ENCODE measurements around the gene PUDP. TPM values are rescaled to one million over a fixed set of nuclear protein-coding genes. Genes with fewer than 3 reads are reported as not detected.

PUDP gene
- polyA plus RNA-seq, 1 donor from 2014 or later = 18.2 TPM

DNA sequence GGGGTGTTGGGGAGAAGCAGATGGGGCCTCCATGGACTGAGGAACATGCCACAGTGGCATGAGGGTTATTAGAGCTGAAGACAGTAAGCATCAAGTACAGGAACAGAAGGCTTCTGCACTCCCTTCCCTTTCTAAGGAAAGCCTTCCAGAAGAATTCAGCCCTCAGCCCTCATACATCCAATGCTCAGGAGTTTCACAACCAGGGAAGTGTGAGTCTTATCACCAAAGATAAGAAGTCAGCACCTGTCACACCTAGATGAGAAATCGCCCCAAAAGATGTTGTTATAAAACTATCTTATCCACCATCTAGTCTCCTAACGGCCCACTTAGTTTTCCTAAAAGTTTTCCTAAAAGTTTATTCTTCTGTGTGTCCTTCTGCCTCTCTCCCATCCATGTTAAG, 78.4 kb downstream of the PUDP start:
- Histone ChIP-seq H2AFZ (ENCODE audit: low read depth, low read length) (no peak overlapping the region), H3K36me3 (ENCODE audit: insufficient read depth, low read length) (no peaks in the 10 kb centered on the region), H3K79me2 (replicated peaks; ENCODE audit: insufficient read depth, low read length) (no peaks in the 10 kb centered on the region), H3K9me2 (ENCODE audit: insufficient read depth, low read length) (no peaks in the 10 kb centered on the region), H3F3A (ENCODE audit: insufficient read depth, low read length, poor library complexity, severe bottlenecking) (no peaks in the 10 kb centered on the region), H3K9ac (ENCODE audit: low read length) (no peak overlapping the region), H3K9me3 (ENCODE audit: low read length) (no peaks in the 10 kb centered on the region), H3K27me3 (ENCODE audit: insufficient read depth, low read depth, low read length) (no peaks in the 10 kb centered on the region), H3K27ac (ENCODE audit: low read length) (no peak overlapping the region), H4K20me1 (ENCODE audit: insufficient read depth) (no peaks in the 10 kb centered on the region), H3K4me2 (ENCODE audit: low read length) (no peak overlapping the region), H3K4me3 (ENCODE audit: low read length) (no peak overlapping the region)
- TF ChIP-seq CTCF (IDR thresholded peaks at IDR 0.05; ENCODE audit: poor library complexity, severe bottlenecking) = no peak
- TF ChIP-seq MXI1 (conservative IDR thresholded peaks at IDR 0.05; ENCODE audit: poor library complexity, severe bottlenecking) = no peak
- no peak for TF ChIP-seq EZH2 (IDR thresholded peaks at IDR 0.05; ENCODE audit: borderline replicate concordance, insufficient read depth, low read length, poor library complexity, severe bottlenecking)
- no peak for TF ChIP-seq EP300 (conservative IDR thresholded peaks at IDR 0.05; ENCODE audit: poor library complexity, severe bottlenecking)
- no peak for TF ChIP-seq TAF1 (IDR thresholded peaks at IDR 0.05; ENCODE audit: low read depth)
- no peak for TF ChIP-seq SMC3 (conservative IDR thresholded peaks at IDR 0.05; ENCODE audit: poor library complexity)
- no peak for TF ChIP-seq POLR2AphosphoS5 (IDR thresholded peaks at IDR 0.05)
- no peak for TF ChIP-seq REST (IDR thresholded peaks at IDR 0.05; ENCODE audit: borderline replicate concordance)
- no peak for TF ChIP-seq RAD21 (conservative IDR thresholded peaks at IDR 0.05)

GRCh38 chrX:7068939-7069367, 79.0 kb downstream of the PUDP start:
- H3K4me3 ChIP-seq (ENCODE audit: low read length) = no peak overlapping the region
- no peaks in the 10 kb centered on the region for H3K9me2 ChIP-seq (ENCODE audit: insufficient read depth, low read length)
- H3K27ac ChIP-seq (ENCODE audit: low read length) = no peak overlapping the region

More at GRCh38 chrX:7068939-7069367, 79.0 kb downstream of the PUDP start:
- no peak overlapping the region for H3K4me2 ChIP-seq (ENCODE audit: low read length)
- no peaks in the 10 kb centered on the region for H3K27me3 ChIP-seq (ENCODE audit: insufficient read depth, low read depth, low read length)
- H3K36me3 ChIP-seq (ENCODE audit: insufficient read depth, low read length) = no peaks in the 10 kb centered on the region
- H3F3A ChIP-seq (ENCODE audit: insufficient read depth, low read length, poor library complexity, severe bottlenecking) = no peaks in the 10 kb centered on the region
- H4K20me1 ChIP-seq (ENCODE audit: insufficient read depth) = no peaks in the 10 kb centered on the region
- no peak overlapping the region for H3K9ac ChIP-seq (ENCODE audit: low read length)
- H3K79me2 ChIP-seq (replicated peaks; ENCODE audit: insufficient read depth, low read length) = no peaks in the 10 kb centered on the region
- no peaks in the 10 kb centered on the region for H3K9me3 ChIP-seq (ENCODE audit: low read length)
- H2AFZ ChIP-seq (ENCODE audit: low read depth, low read length) = no peak overlapping the region
- TF ChIP-seq POLR2AphosphoS5 (IDR thresholded peaks at IDR 0.05) (no peak), CTCF (IDR thresholded peaks at IDR 0.05; ENCODE audit: poor library complexity, severe bottlenecking) (no peak), MXI1 (conservative IDR thresholded peaks at IDR 0.05; ENCODE audit: poor library complexity, severe bottlenecking) (no peak), EZH2 (IDR thresholded peaks at IDR 0.05; ENCODE audit: borderline replicate concordance, insufficient read depth, low read length, poor library complexity, severe bottlenecking) (no peak), REST (IDR thresholded peaks at IDR 0.05; ENCODE audit: borderline replicate concordance) (no peak), EP300 (conservative IDR thresholded peaks at IDR 0.05; ENCODE audit: poor library complexity, severe bottlenecking) (no peak), RAD21 (conservative IDR thresholded peaks at IDR 0.05) (no peak), SMC3 (conservative IDR thresholded peaks at IDR 0.05; ENCODE audit: poor library complexity) (no peak), TAF1 (IDR thresholded peaks at IDR 0.05; ENCODE audit: low read depth) (no peak)

All from neural cell (in vitro differentiated cells).